Common myeloid progenitor, CD34-positive (primary cell): ENCODE measurements around the gene PTGES2.

Experiments used
- CTCF ChIA-PET: fragments of 350-600 bp; sonication (Branson Sonifier 250); formaldehyde crosslinking; loops from one replicate; lab custom pipeline; 2021; ENCODE audit warnings: antibody characterized with exemption; lab: Charles Lee
- POLR2A ChIA-PET: fragments of 350-600 bp; sonication (Branson Sonifier 250); formaldehyde crosslinking; loops from one replicate; lab custom pipeline; 2021; ENCODE audit warnings: antibody characterized with exemption; lab: Charles Lee
- DNase-seq, 3 donors: peaks; one replicate each; pipeline versions ENCODE4 v3.0.0 to v3.0.0-alpha.2; 2013
- H3K27ac ChIP-seq, 2 experiments: 1 replicate in 1 of 2; 2 replicates in 1 of 2; pipeline ENCODE4 v1.7.0; 2013; ENCODE audit warnings: inconsistent platforms in 2 of 2, low read length in 2 of 2, mild to moderate bottlenecking in 2 of 2, low read depth in 1 of 2, moderate library complexity in 1 of 2; ENCODE audit not compliant: severe bottlenecking in 2 of 2, insufficient read depth in 1 of 2, poor library complexity in 1 of 2
- H3K27me3 ChIP-seq, 5 experiments: replicated peaks in 2 of 5; 1 replicate in 3 of 5; 2 replicates in 2 of 5; pipeline versions ENCODE4 v1.6.1 to v1.7.0; 2013; ENCODE audit warnings: low read length in 4 of 5, mild to moderate bottlenecking in 2 of 5, moderate library complexity in 2 of 5, inconsistent platforms in 1 of 5; ENCODE audit not compliant: insufficient read depth in 5 of 5, control insufficient read depth in 4 of 5
- H3K36me3 ChIP-seq, 4 experiments: 1 replicate in 2 of 4; 2 replicates in 2 of 4; pipeline versions ENCODE4 v1.6.1 to v1.7.0; 2013; ENCODE audit warnings: low read length in 3 of 4, control low read depth in 1 of 4, mild to moderate bottlenecking in 1 of 4; ENCODE audit not compliant: control insufficient read depth in 4 of 4, insufficient read depth in 4 of 4
- H3K4me1 ChIP-seq, 4 experiments: 1 replicate in 3 of 4; 2 replicates in 1 of 4; pipeline versions ENCODE4 v1.6.1 to v1.7.1; 2013; ENCODE audit warnings: low read length in 3 of 4, mild to moderate bottlenecking in 3 of 4, control low read depth in 1 of 4, inconsistent platforms in 1 of 4, moderate library complexity in 1 of 4; ENCODE audit not compliant: control insufficient read depth in 4 of 4, insufficient read depth in 4 of 4; ENCODE audit errors: control extremely low read depth in 1 of 4
- H3K4me3 ChIP-seq, 7 experiments: 1 replicate in 4 of 7; 2 replicates in 3 of 7; pipeline versions ENCODE4 v1.5.1 to v1.7.0; 2013; ENCODE audit warnings: mild to moderate bottlenecking in 7 of 7, low read length in 6 of 7, moderate library complexity in 6 of 7, inconsistent platforms in 2 of 7, low read depth in 2 of 7, control low read depth in 1 of 7; ENCODE audit not compliant: insufficient read depth in 4 of 7, control insufficient read depth in 1 of 7; ENCODE audit errors: extremely low read depth in 1 of 7
- H3K9me3 ChIP-seq, 5 experiments: 1 replicate in 4 of 5; 2 replicates in 1 of 5; pipeline versions ENCODE4 v1.6.1 to v1.7.1; 2013; ENCODE audit warnings: low read length in 4 of 5, mild to moderate bottlenecking in 2 of 5, inconsistent platforms in 1 of 5, low read depth in 1 of 5, moderate library complexity in 1 of 5; ENCODE audit not compliant: control insufficient read depth in 4 of 5, insufficient read depth in 2 of 5; ENCODE audit errors: control extremely low read depth in 1 of 5
- WGBS: methylation state at CpG from one replicate; pipeline ENCODE4 v1.1.5; 2013; ENCODE audit not compliant: insufficient coverage; 5-methylcytosine and 5-hydroxymethylcytosine counted together

The PTGES2 gene

GRCh38 chr9:128104171-128104618 is 23.3 kb downstream of the PTGES2 start:
- H3K36me3 ChIP-seq: peaks cover 0 to 74% (median 50%) of the 10 kb centered on the region in 4 experiments
- POLR2A ChIA-PET: interaction anchor here (1.3 kb wide), 1 partner anchor 10 kb away, joined by 3 read pairs; no protein-coding TSS in a partner anchor
- no peaks in the 10 kb centered on the region for H3K9me3 ChIP-seq
- peak in 2 of 3 donors; percentile 44 to 59 for DNase-seq
- peaks cover 0 to 29% (median 23%) of the 10 kb centered on the region in 4 experiments for H3K4me1 ChIP-seq
- peak overlapping the region in 1 of 2 experiments; percentile 31 for H3K27ac ChIP-seq
- H3K27me3 ChIP-seq: no peaks in the 10 kb centered on the region
- WGBS: 50% methylated on average over 6 of the region's 6 CpGs
- CTCF ChIA-PET: interaction anchor here (0.9 to 2.3 kb wide), 8 partner anchors 10 to 161 kb away, joined by 3 to 11 read pairs (median 4); no protein-coding TSS in a partner anchor
- H3K4me3 ChIP-seq: no peak overlapping the region

DNA sequence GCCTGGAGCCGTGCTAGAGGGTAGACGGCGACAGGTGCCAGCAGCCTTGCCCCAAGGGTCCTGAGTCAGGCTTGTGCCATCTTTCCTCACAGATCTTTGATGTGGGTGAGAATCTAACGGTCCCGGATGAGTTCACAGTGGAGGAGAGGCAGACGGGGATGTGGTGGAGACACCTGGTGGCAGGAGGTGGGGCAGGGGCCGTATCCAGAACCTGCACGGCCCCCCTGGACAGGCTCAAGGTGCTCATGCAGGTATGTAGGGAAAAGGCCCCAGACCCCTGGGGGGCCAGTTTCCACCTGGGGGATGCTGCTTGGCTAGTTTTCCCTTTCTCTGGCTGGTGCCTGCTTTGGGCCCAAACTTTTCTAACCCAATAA is 24.0 kb downstream of the PTGES2 start:
- DNase-seq: no peak
- no peaks in the 10 kb centered on the region for H3K9me3 ChIP-seq
- H3K4me1 ChIP-seq: peaks cover 0 to 35% (median 29%) of the 10 kb centered on the region in 4 experiments
- H3K27ac ChIP-seq: no peak overlapping the region
- H3K36me3 ChIP-seq: peaks cover 0 to 73% (median 50%) of the 10 kb centered on the region in 4 experiments
- ChIA-PET CTCF (interaction anchor here (1.3 to 4.4 kb wide), 7 partner anchors 10 to 161 kb away, joined by 5 to 21 read pairs (median 11); no protein-coding TSS in a partner anchor), POLR2A (no interaction called here)
- H3K4me3 ChIP-seq: no peak overlapping the region
- 88% methylated on average over 8 of the region's 8 CpGs for WGBS
- H3K27me3 ChIP-seq: no peaks in the 10 kb centered on the region

DNA sequence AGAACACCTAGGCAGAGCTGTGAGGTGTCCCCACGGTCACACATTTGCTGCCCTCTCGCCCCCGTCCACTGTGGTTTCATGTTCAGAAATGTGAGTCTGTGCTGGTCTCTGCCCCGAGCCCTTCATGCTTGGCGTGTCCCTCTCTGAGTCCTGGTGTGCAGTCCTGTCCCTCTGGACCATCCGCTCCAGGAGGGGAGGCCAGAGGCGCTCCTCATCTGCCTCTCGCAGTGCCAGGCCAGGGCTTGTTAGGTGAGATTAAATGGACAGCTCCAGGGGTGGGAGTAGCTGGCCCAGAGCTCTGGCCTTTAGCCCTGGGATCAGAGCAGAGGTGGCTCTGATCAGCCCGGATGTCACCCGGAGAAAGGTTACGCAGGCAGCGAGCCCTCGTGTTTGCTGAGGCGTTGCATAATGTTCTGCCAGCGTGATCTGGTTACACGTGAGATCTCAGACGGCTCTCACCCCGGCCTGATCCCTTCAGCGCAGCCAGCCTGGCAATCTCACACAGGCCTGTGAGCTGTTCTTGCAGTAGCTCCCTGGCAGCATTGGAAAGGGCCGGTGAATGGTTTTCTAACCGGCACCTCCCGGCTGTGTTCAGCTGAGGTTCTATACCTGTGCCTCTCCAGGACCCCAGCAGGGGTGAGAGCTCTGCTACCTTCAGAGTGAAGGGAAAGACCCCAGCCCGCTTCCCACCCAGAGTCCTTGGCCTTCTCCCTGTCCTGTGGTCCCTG is 24.5 kb downstream of the PTGES2 start:
- Histone ChIP-seq H3K4me1 (peaks cover 0 to 40% (median 34%) of the 10 kb centered on the region in 4 experiments), H3K27me3 (no peaks in the 10 kb centered on the region), H3K4me3 (no peak overlapping the region), H3K9me3 (no peaks in the 10 kb centered on the region), H3K36me3 (peaks cover 0 to 68% (median 49%) of the 10 kb centered on the region in 4 experiments), H3K27ac (no peak overlapping the region)
- 98% methylated on average over 18 of the region's 23 CpGs for WGBS
- CTCF ChIA-PET: interaction anchor here (1.1 to 4.4 kb wide), 8 partner anchors 9 to 160 kb away, joined by 3 to 21 read pairs (median 10); no protein-coding TSS in a partner anchor
- POLR2A ChIA-PET: interaction anchor here (0.6 kb wide), 1 partner anchor 23 kb away, joined by 4 read pairs; no protein-coding TSS in a partner anchor
- no peak for DNase-seq

GRCh38 chr9:128102196-128102595 is 25.3 kb downstream of the PTGES2 start:
- H3K27me3 ChIP-seq: no peaks in the 10 kb centered on the region
- CTCF ChIA-PET: interaction anchor here (1.1 to 4.4 kb wide), 6 partner anchors 8 to 159 kb away, joined by 3 to 21 read pairs (median 12); no protein-coding TSS in a partner anchor
- POLR2A ChIA-PET: no interaction called here
- H3K27ac ChIP-seq: no peak overlapping the region
- H3K9me3 ChIP-seq: no peaks in the 10 kb centered on the region
- no peak overlapping the region for H3K4me3 ChIP-seq
- DNase-seq: no peak
- peaks cover 0 to 45% (median 41%) of the 10 kb centered on the region in 4 experiments for H3K4me1 ChIP-seq
- H3K36me3 ChIP-seq: peaks cover 0 to 59% (median 41%) of the 10 kb centered on the region in 4 experiments
- 96% methylated on average over 12 of the region's 13 CpGs for WGBS

DNA sequence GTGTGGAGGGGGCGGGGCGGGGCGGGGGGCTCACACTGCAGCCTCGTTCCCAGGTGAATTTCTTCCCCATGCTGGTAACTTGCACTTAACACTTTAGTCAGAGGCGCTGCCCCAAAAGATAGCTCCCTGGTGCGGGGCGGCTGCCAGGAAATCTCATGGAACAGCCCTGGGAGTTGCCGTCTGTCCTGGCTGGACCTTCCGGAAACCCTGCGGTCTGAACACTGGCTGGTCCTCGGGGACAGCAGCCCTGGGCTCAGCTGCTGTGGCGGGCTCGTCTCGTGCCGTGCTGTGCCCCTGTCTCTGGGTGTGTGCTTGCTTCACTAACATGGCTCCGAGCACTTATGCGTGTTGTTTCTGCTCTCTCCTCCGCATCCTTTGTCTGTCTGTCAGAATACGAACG is 25.8 kb downstream of the PTGES2 start:
- no peaks in the 10 kb centered on the region for H3K9me3 ChIP-seq
- no peak overlapping the region for H3K4me3 ChIP-seq
- 94% methylated on average over 20 of the region's 20 CpGs for WGBS
- POLR2A ChIA-PET: no interaction called here
- DNase-seq: no peak
- H3K36me3 ChIP-seq: peaks cover 0 to 54% (median 36%) of the 10 kb centered on the region in 4 experiments
- CTCF ChIA-PET: interaction anchor here (1.7 to 4.4 kb wide), 4 partner anchors 8 to 159 kb away, joined by 12 to 21 read pairs (median 13); no protein-coding TSS in a partner anchor
- no peak overlapping the region for H3K27ac ChIP-seq
- no peaks in the 10 kb centered on the region for H3K27me3 ChIP-seq
- peaks cover 0 to 45% (median 42%) of the 10 kb centered on the region in 4 experiments for H3K4me1 ChIP-seq

DNA sequence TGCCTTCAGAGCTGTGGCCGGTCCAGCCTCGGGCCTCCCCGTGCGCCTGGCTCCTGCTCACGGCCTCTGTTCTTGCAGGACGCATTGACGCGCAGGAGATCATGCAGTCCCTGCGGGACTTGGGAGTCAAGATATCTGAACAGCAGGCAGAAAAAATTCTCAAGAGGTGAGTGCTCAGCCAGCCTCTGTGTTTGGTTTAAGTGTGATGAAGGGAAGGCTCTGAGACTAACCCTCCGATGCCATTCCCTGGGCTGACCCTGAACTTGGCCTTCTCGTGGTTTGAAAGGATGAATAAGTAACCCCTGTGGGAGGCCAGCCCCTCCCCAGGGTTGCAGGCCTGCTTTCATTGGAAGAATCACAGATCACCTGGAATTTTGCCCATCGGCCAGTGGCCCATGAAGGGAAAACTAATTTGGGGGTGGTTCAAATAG is 26.3 kb downstream of the PTGES2 start:
- peaks cover 0 to 45% (median 41%) of the 10 kb centered on the region in 4 experiments for H3K4me1 ChIP-seq
- no peak for DNase-seq
- H3K27ac ChIP-seq: no peak overlapping the region
- H3K4me3 ChIP-seq: no peak overlapping the region
- POLR2A ChIA-PET: no interaction called here
- CTCF ChIA-PET: interaction anchor here (1.2 to 4.4 kb wide), 4 partner anchors 12 to 159 kb away, joined by 4 to 21 read pairs (median 11); no protein-coding TSS in a partner anchor
- H3K36me3 ChIP-seq: peaks cover 0 to 50% (median 32%) of the 10 kb centered on the region in 4 experiments
- WGBS: over 99% methylated on average over 12 of the region's 12 CpGs
- H3K27me3 ChIP-seq: no peaks in the 10 kb centered on the region
- no peaks in the 10 kb centered on the region for H3K9me3 ChIP-seq
